ENCODE results near the gene RTN4R.

DNA sequence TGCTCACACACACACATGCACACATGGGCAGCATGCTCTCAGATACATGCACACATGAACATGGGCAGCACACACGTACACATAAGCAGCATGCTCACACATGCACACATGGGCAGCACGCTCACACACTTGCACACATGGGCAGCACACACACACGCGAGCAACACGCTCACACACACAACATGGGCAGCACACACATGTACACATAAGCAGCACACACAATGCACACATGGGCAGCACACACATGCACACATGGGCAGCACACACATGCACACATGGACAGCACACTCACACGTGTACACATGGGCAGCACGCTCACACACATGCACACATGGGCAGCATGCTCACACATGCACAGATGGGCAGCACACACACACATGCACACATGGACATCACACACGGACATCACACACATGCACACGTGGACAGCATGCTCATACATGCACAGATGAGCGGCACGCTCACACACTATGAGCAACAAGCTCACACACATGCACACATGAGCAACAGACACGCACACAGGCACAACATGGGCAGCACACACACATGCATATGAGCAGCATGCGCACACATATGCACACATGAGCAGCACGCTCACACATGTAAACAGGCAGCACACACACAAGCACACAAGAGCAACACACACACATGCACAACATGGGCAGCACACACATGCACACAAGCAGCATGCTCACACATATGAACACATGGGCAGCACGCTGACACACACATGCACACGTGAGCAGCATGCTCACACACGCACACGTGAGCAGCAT is 43.0 kb downstream of the RTN4R start:
- TF ChIP-seq CTCF (IDR thresholded peaks at IDR 0.05) (no peak), POLR2AphosphoS5 (IDR thresholded peaks at IDR 0.05) (no peak)

All from upper lobe of left lung (tissue), 4 donors.